Choroid plexus epithelial cell (primary cell): Measurements from ENCODE around the gene MRM3.

Experiments
- DNase-seq: peaks from one replicate; pipeline ENCODE4 v3.0.0-alpha.2; 2010; ENCODE audit warnings: low read depth
- H3K4me3 ChIP-seq: 2 replicates; pipeline ENCODE4 v1.5.1; 2011; ENCODE audit warnings: low read depth, mild to moderate bottlenecking, control low read depth, low read length, moderate library complexity
- TF ChIP-seq, protein P1 (sequence below): conservative IDR thresholded peaks from 2 replicates; pipeline ENCODE4 v1.5.1; 2011; ENCODE audit warnings: low read depth, mild to moderate bottlenecking, control low read depth, inconsistent platforms, low read length, moderate library complexity

Gene MRM3, protein sequence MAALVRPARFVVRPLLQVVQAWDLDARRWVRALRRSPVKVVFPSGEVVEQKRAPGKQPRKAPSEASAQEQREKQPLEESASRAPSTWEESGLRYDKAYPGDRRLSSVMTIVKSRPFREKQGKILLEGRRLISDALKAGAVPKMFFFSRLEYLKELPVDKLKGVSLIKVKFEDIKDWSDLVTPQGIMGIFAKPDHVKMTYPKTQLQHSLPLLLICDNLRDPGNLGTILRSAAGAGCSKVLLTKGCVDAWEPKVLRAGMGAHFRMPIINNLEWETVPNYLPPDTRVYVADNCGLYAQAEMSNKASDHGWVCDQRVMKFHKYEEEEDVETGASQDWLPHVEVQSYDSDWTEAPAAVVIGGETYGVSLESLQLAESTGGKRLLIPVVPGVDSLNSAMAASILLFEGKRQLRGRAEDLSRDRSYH

DNA sequence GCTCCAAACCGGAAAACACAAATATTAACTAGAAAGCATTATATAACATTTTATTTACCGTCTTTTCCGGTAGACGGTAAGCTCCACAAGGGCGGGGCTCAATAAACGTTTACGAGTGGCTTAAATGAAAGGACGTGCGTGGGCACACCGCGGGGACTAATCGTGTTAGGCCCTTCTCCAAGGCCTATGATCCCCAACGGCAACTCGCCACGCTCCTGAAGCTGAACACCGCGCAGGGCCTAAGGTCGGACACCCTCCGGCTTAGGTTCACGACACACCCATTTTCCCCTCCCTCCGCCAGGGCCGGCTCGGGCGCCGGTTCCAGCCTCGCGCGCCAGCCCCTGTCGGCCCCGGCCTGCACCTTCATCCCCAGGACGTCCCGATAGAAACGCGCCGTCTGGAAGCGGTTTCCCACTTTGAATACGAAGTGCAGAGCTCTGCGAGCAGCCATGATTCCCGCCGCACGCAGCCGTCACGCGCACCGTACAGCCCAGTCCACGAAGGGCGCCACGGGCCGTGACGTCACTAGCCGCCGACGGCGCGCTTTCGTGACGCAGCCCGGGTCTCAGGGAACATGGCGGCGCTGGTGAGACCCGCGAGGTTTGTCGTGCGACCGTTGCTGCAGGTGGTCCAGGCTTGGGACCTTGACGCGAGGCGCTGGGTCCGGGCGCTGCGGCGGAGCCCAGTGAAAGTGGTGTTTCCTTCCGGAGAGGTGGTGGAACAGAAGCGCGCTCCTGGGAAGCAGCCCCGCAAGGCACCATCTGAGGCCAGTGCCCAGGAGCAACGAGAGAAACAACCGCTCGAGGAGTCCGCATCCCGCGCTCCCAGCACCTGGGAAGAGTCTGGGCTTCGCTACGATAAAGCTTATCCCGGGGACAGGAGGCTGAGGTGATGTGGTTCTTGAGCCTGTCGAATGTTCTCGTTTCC is at the start of gene MRM3, which contains the start of gene GLOD4:
MRM3 (plus strand) TSS at position 549 of the 927 bp plus-strand sequence; CDS start at position 575, 26 bp downstream.
GLOD4 (minus strand) TSS at position 476 of the 927 bp plus-strand sequence; CDS start at position 451, 25 bp downstream.
- peak within 1 kb of the TSS; percentile 97 for H3K4me3 ChIP-seq
- peak; percentile 88 for DNase-seq
- TF ChIP-seq, protein P1, sequence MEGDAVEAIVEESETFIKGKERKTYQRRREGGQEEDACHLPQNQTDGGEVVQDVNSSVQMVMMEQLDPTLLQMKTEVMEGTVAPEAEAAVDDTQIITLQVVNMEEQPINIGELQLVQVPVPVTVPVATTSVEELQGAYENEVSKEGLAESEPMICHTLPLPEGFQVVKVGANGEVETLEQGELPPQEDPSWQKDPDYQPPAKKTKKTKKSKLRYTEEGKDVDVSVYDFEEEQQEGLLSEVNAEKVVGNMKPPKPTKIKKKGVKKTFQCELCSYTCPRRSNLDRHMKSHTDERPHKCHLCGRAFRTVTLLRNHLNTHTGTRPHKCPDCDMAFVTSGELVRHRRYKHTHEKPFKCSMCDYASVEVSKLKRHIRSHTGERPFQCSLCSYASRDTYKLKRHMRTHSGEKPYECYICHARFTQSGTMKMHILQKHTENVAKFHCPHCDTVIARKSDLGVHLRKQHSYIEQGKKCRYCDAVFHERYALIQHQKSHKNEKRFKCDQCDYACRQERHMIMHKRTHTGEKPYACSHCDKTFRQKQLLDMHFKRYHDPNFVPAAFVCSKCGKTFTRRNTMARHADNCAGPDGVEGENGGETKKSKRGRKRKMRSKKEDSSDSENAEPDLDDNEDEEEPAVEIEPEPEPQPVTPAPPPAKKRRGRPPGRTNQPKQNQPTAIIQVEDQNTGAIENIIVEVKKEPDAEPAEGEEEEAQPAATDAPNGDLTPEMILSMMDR = no peak

- H3K4me3 ChIP-seq = peak overlapping the region; percentile 72
- DNase-seq = peak; percentile 41
These were observed 49.0 kb upstream of the MRM3 start for GRCh38 chr17:732902-733720.

GRCh38 chr17:733743-734142 is 48.4 kb upstream of the MRM3 start:
- peak overlapping the region; percentile 72 for H3K4me3 ChIP-seq
- no peak for DNase-seq
- TF ChIP-seq, protein P1 = no peak

More at GRCh38 chr17:732902-733720, 49.0 kb upstream of the MRM3 start:
- TF ChIP-seq, protein P1 = no peak

- no peak for DNase-seq
- TF ChIP-seq, protein P1 = no peak
- H3K4me3 ChIP-seq = no peak overlapping the region
These were observed 44.5 kb upstream of the MRM3 start for GRCh38 chr17:737561-738113.

- DNase-seq = no peak
- TF ChIP-seq, protein P1 = no peak
- no peak overlapping the region for H3K4me3 ChIP-seq
These were observed 41.7 kb upstream of the MRM3 start for GRCh38 chr17:740240-741017.
